Astrocyte of the spinal cord (primary cell): ENCODE data around the gene MZF1.

ENCODE experiments used
- DNase-seq: peaks from one replicate; pipeline ENCODE4 v3.0.0; 2011; ENCODE audit warnings: low read depth, low spot score
- H3K4me3 ChIP-seq: 2 replicates; pipeline ENCODE4 v1.5.1; 2011; ENCODE audit warnings: low read depth, mild to moderate bottlenecking, low read length, moderate library complexity
- CTCF ChIP-seq: IDR thresholded peaks from 2 replicates; pipeline ENCODE4 v1.5.1; 2012; ENCODE audit warnings: low read depth, mild to moderate bottlenecking, low read length, inconsistent platforms
- in situ Hi-C: cut with HindIII; loops from 2 replicates; pipeline ENCODE4 v1.10.0; 2017; ENCODE audit warnings: low sequenced_read_pairs

Gene MZF1

GRCh38 chr19:58557221-58558065 lies 15.7 kb downstream of the MZF1 start:
- DNase-seq, result no peak
- TF ChIP-seq CTCF, result no peak
- H3K4me3 ChIP-seq, result peak overlapping the region; percentile 100
- in situ Hi-C loops, result no loop called here

DNA sequence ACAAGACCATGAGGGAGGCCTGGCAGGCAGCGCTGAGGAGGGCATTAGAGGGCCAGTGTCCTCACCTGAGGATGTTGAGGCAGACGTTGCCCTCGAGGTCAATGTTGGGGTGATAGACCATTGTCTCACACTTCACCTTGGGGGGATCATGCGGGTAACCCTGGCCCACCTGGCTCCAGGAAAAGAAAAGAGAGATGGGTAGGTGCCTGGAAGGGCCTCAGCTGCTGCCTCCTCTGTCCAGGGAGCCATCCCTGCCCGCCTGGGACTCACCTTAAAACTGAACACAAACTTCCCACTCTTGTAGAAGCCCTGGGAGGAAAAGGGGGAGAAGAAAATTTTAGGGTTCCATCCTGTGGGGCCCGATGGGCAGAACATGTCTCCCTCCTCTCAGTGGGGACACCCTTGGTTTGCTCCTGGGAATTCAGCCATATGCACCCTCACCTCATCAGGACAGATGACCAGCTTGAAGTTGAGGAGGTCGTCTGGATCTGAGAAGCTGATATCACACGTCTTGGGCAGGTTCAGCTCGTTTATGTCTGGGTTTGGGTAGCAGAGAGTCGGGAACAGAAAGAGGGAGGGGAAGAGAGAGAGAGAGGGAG lies 16.4 kb downstream of the MZF1 start:
- peak overlapping the region; percentile 100 for H3K4me3 ChIP-seq
- no peak for TF ChIP-seq CTCF
- DNase-seq, result no peak
- in situ Hi-C loops, result no loop called here

DNA sequence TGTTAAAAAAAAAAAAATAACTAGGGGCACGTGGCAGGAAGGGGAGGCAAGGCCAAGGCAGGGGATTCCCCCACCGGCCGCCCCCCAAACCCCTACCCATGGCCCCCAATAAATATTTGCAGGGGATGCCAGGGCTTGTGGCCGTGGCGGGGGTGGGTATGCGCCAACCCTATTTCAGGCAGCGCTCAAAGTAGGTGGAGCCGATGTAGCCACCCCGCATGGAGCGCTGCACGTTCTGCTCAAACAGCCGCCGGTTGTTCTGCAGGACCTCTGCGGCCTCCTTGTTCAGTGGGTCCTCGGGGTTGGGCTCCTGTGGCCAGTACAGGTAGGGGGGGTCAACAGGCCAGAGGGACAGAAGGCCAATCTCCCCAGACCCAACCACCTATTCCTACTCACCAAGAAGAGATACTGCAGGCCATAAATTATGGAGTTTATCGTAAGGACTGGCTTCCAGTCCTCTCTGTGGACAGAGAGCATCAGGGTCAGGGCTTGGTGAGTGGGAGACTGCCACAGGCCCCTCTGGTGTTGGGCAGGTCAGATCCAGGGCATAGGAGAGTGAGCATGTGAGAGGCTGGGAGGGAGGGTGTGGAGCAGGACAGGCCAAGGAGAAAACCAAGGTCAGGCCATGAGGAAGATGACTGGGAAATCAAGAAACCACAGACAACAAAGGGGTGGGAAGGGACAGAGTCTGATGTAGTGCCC lies 17.1 kb downstream of the MZF1 start:
- in situ Hi-C loops, result no loop called here
- no peak for DNase-seq
- no peak for TF ChIP-seq CTCF
- no peak overlapping the region for H3K4me3 ChIP-seq

GRCh38 chr19:58555369-58555885 lies 17.7 kb downstream of the MZF1 start:
- in situ Hi-C loops, result no loop called here
- peak overlapping the region; percentile 72 for H3K4me3 ChIP-seq
- no peak for TF ChIP-seq CTCF
- no peak for DNase-seq

DNA sequence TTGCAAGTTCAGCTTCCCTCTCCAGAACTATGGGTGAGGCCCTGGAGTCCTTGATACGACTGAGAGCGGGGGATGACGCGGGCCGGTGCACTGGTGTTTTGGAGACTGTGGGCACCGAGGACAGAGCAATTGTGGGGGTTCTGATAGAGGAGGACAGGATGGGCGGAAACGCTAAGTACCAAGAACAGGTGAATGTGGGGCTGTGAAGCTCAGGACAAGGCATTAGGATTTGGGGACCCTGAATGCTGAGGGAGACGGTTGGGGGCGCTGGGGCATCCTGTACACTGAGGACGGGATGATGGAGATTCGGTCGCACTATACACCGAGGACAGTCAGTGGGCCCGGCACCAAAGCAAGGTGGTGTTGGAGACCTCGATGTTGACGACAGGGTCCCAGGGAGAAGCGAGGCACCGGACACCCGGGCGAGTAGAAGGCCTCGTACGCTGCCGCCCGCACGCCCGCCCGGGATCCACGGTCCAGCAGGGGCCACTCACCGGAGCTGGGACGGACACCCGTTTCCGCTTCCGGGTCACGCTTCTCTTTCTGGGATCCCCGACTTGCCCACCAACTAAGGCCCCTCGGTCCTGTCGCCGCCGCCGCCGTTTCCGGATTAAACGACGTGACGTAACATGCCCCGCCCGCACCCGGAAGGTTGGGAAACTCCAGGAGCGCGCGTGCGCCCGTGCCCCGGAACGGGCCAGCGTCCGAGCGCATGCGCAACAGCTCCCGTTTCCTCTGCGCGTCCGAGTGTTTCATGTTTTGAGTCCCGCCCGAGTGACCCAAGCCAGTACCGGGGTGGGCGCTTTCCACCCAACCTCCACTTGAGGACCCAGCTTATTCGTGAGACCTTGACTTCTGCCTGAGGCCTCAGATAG lies 18.4 kb downstream of the MZF1 start, which contains the start of gene CHMP2A:
Gene CHMP2A, minus strand, starts transcription at position 612 of the 875 bp plus-strand sequence. CDS start 893 bp downstream, outside the sequence.
- TF ChIP-seq CTCF, result no peak
- in situ Hi-C loops, result no loop called here
- peak; percentile 98 for DNase-seq
- H3K4me3 ChIP-seq, result peak within 1 kb of the TSS; percentile 72
